NCI-H2107 (cell line): ENCODE data around the gene USP48.
"Not testable (repeated sequence)": the region's sequence is repeated elsewhere in the genome, so short reads cannot be mapped to it uniquely, and the experiment has no call there.

Experiments
- DNase-seq: peaks from one replicate; lab custom pipeline; 2025; lab: John Stamatoyannopoulos, UW

Gene USP48

DNA sequence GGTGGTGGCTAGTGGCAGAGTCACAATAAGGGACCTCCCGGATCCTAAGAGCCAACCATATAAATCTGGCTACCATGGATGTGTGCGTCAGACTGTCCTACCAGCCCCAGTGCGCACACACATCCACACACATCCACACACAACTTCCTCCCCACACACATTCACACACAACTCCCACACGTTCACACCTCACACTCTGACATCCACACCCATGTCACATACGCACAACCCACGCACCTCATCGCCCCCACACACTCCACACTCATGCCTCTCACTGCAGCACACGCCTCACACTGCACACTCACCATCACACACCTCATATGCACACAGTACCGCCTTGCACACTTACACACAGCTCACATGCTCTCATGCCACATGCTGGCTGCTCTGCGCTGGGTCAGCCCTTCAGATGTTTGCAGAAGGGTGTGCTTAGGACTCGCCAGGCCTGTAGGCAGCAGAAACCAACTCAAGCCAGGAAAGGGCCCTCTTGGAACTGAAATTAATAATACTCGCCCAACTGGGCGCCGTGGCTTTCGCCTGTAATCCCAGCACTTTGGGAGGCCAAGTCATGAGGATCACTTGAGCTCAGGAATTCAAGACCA is 32.1 kb upstream of the USP48 start:
- DNase-seq, result no peak

GRCh38 chr1:21814241-21814918 is 31.4 kb upstream of the USP48 start:
- DNase-seq, result no peak

- DNase-seq, result no peak
Measured at GRCh38 chr1:21813542-21813941, 30.6 kb upstream of the USP48 start.

DNA sequence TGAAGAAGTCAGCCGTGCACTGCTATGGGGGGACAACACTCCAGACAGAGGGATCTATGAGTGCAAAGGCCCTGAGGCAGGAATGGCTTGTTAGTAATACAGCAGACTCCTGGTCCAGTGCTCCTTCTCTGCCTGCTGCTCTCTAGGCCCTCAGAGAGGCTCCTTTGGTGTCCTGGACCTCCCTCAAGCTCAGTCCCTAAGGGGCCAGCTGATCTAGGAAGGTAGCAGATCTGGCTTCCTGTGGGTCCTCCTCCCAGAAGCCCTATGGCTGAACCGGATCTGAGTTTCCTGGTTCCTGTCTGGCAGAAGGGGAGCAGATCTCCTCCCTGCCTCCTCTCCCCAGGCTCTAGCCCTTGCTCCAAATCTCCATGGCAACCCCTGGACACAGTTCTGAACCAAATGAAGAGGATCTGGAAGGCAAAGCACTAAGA is 28.9 kb upstream of the USP48 start, which contains the start of gene LDLRAD2:
LDLRAD2 (plus strand) TSS at position 391 of the 431 bp plus-strand sequence. CDS start 187 bp downstream, outside the sequence.
- no peak for DNase-seq

DNA sequence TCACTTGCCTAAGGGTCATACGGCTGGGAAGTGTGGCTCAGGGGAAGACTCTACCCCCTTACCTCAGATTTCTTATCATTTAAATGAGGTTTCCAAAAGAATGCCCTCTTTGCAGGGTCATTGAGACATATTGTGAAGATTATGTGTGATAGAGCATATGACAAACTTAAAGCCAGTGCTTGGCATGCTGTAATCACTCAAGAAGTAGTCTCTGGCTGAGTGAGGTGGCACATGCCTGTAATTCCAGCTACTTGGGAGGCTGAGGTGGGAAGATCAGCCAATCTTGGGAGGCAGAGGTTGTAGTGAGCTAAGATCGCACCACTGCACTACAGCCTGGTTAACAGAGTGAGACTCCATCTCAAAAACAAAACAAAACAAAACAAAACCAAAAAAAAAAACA is 21.6 kb upstream of the USP48 start:
- DNase-seq, result no peak

DNA sequence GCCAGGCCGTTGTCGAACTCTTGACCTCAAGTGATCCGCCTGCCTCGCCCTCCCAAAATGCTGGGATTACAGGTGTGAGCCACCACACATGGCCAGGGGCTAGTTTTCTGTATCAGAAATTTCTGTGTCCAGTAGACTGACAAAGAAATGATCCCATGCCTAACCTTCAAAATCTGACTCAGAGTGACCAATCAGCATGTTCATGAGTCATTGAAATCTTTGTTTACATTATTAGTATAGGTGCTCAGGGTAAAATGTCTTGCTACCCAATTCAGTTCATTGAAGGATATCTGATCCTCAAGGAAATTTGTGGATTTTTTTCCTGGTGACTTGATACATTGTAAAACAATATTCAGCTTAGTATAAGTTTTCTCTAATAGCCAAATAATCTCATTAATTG is 18.2 kb upstream of the USP48 start:
- no peak for DNase-seq

- no peak for DNase-seq
Measured at GRCh38 chr1:21799730-21800129, 16.8 kb upstream of the USP48 start.

DNA sequence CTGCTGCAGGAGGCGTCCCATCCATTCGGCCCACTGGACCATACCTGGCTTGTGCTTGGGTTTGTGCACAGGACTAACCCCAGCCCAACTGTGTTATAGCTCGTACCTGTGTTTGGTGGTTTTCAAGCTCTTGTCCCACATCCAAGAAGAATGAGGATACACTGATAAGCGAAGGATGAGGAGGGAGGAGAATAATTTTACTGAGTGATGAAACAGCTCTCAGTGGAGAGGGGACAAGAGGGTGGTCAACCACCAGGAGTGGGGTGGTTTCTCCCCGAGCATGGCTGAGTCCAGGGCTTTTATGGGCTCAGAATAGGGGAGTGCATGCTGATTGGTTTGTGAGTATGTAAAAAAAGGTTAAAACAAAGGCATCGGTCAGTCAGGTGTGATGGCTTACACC is 12.1 kb upstream of the USP48 start:
- no peak for DNase-seq

GRCh38 chr1:21794656-21795055 is 11.7 kb upstream of the USP48 start:
- no peak for DNase-seq

GRCh38 chr1:21793104-21793503 is 10.2 kb upstream of the USP48 start:
- no peak for DNase-seq

DNA sequence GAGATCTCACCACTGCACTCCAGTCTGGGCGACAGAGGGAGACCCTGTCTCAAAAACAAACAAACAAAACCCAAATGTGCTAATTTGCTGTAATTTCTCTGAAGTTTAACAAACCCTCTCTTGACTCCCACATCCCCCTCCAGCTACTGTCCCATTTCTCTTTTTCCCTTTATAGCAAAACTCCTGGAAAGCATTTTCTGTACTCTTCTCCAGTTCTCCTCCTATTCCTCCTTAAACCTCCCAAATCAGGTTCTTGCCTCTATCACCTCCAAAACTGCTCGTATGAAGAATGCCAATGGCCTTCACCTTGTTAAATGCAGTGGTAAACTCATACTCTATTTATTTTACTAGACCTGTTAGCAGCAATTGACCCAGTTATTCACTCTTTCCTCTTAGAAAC is 3.7 kb upstream of the USP48 start:
- DNase-seq, result no peak

DNA sequence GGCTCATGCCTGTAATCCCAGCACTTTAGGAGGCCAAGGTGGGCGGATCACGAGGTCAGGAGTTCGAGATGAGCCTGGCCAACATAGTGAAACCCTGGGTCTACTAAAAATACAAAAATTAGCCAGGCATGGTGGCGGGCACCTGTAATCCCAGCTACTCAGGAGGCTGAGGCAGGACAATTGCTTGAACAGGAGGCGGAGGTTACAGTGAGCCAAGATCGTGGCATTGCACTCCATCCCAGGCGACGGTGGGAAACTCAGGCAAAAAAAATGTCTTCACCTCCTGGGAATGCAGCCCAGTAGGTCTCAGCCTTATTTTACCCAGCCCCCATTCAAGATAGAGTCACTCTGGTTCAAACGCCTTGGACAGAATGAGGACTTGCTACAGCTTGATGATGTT is 2.8 kb upstream of the USP48 start:
- DNase-seq, result not testable (repeated sequence)

- DNase-seq, result no peak
Measured at GRCh38 chr1:21783679-21784603, 992 bp upstream of the USP48 start.

DNA sequence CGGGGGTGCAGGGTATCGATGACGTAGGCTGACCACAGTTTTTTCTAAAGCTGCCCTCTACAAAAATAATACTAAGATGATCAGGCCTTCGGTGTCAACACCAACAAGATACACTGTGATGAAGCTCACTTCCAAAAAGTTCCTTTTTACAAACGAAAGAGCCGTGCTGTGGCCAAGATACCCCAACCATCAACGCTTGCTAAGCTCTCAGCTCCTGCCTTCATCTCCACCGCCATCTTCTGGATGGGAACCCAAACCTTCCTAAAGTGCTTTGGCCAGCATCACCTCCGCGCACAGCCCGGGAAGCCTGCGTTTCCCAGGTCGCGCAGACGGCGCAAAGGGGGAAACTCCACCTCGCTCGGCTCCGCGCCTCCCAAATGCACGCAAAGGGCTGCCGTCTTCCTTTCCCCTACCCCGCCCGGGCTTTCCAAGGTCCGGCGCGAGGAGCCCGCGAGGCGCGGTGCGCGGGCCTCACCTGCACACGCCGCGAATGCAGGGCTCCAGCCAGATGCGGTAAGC is 541 bp downstream of the USP48 start:
- peak; percentile 19 for DNase-seq

DNA sequence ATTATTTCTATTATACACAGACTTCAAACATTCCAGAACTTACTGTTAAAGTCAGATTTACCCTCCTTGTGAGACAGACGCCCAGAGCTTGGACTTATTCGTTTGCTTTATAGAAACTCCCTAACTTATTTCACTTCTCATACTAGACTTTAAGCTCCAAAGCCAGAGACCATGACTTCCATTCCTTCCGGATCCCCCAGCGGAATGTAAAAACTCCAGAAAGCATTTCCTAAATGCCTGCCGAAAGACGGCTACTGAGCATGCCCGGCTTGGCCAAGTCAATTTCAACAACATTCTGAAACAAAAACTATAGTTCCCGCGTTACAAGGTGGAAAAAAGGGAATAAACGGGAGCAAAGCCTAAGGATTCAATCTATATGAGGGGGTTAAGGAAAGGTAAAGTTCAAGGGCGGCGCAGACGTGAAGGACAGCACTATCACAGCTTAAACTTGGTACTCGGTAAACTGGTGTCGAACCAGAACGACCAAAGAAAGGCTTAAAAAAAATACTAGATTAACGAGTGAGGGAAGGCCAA is 1.1 kb downstream of the USP48 start:
- DNase-seq, result no peak

DNA sequence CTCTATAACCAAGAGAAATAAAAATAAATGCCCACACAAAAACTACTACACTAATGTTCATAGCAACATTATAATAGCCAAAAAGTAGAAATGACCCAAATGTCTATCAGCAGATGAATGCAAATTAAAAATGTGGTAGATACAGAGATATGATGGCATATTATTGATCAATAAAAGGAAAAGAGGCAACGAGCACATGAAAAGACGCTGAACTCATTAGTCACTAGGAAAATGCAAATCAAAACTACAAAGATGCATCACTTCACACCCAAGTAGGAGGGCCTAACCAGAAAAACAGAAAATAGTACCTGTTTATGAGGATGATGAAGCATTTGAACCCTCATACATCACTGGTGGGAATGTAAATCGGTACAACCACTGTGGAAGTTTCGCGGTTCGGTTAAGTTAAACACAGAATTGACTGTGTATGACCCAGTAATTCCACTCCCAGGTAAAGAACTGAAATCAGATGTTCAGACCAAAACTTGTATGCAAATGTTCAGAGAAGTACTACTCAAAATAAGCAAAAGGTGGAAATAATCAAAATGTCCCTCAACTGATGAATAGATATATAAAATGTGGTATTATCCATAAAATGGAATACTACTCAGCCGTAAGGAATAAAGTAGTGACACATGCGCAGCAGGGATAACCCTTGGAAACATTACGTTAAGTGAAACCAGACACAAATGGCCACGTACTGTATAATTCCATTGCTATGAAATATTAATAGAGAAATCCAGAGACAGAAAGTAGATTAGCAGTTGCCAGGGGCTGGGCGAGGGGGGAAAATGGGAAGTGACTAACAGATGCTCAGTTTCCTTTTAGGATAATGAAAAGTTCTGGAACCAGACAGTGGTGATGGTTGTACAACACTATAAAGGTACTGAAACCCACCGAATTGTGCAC is 3.1 kb downstream of the USP48 start:
- DNase-seq, result no peak

GRCh38 chr1:21778405-21778727 is 4.6 kb downstream of the USP48 start:
- DNase-seq, result no peak

GRCh38 chr1:21776925-21777324 is 6.0 kb downstream of the USP48 start:
- DNase-seq, result not testable (repeated sequence)

GRCh38 chr1:21775985-21776562 is 6.9 kb downstream of the USP48 start:
- DNase-seq, result no peak

DNA sequence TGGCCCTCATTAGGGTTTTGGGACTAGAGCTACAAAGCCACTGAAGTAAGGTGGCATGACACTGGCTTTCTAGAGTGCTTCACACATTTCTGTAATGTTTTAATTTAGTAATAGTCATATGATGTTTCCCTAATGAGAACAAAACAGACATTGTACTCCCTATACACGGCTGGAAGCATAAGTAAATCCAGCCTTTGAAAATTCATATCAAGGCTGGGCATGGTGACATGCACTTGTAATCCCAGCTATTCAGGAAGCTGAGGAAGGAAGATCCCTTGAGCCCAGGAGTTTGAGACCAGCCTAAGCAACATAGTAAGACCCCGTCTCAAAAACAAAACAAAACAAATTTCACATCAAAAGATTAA is 7.4 kb downstream of the USP48 start:
- DNase-seq, result no peak
